HUES6 (cell line): ENCODE data around the gene HDAC3.

Experiments used
- H3K27ac ChIP-seq: 2 replicates; pipeline ENCODE4 v1.7.0; 2013; ENCODE audit warnings: low read depth, mild to moderate bottlenecking, low read length, inconsistent platforms
- H3K27me3 ChIP-seq: 2 replicates; pipeline ENCODE4 v1.6.1; 2013; ENCODE audit warnings: low read length; ENCODE audit not compliant: control insufficient read depth, insufficient read depth
- H3K36me3 ChIP-seq: 2 replicates; pipeline ENCODE4 v1.6.1; 2013; ENCODE audit warnings: low read length; ENCODE audit not compliant: control insufficient read depth, insufficient read depth
- H3K4me1 ChIP-seq: 2 replicates; pipeline ENCODE4 v1.6.1; 2013; ENCODE audit warnings: low read length; ENCODE audit not compliant: control insufficient read depth, insufficient read depth
- H3K4me3 ChIP-seq: 2 replicates; pipeline ENCODE4 v1.5.1; 2013; ENCODE audit warnings: low read depth, low read length
- H3K9ac ChIP-seq: one replicate; pipeline ENCODE4 v1.6.1; 2013; ENCODE audit warnings: mild to moderate bottlenecking, low read length
- H3K9me3 ChIP-seq: 2 replicates; pipeline ENCODE4 v1.6.1; 2013; ENCODE audit warnings: low read depth, low read length; ENCODE audit not compliant: control insufficient read depth, insufficient read depth

The HDAC3 gene

DNA sequence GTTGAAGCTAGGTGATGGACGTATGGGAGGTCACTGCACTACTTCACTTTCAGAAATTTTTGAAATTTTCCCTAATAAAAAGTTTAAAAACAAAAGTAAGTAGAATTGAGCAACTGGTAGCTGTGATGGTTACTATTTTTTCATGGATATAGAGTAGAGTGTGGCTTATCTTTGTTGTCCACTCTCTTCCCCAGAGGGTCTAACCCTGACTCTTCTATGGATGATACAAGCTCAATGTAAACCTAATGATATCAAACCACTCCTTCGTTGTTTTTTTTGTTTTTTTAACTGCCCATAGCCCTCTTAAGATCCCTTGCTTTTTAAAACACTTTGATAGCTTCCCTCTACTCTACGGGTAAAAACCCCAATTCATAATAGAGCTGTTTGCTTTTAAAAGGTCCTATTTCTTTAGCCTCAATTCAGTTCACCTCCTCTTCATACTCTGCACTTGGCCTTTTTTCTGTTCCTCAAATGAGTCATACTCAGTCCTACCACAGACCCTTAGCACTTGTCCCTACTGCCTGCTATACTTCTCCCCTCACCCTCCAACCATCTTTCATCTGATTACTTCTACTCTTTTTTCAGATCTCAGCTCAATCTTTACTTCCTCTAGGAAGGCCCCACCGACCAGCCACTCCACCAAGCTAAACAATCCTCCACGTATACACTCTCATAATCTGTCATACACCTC lies 2.6 kb downstream of the HDAC3 start:
- no peak overlapping the region for H3K27ac ChIP-seq
- H3K27me3 ChIP-seq, result peaks cover 10% of the 10 kb centered on the region; the same call in 1 of the 2 replicates
- H3K4me1 ChIP-seq, result peaks cover 13% of the 10 kb centered on the region
- no peaks in the 10 kb centered on the region for H3K9me3 ChIP-seq
- no peak overlapping the region for H3K9ac ChIP-seq
- H3K4me3 ChIP-seq, result no peak overlapping the region
- peaks cover 23% of the 10 kb centered on the region for H3K36me3 ChIP-seq

DNA sequence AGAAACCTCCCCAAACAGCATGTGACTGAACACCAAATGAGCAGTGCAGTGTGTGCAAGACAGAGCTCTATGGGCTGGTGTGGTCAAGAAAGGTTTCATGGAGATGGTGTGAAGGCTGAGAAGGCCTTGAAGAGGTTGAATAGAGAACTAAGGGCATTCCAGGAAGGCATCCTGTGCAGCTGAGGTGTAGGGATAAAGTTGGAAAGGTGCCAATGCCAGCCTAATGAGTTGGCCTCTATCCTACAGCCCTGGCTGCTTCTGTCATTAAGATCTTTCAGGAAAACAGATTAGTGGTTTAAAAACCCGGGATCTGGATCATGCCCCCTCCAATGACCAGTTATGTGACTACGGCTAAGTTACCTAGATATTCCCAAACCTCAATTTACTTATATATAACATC lies 4.0 kb downstream of the HDAC3 start:
- Histone ChIP-seq H3K36me3 (peaks cover 37% of the 10 kb centered on the region), H3K4me3 (no peak overlapping the region), H3K27me3 (peaks cover 6% of the 10 kb centered on the region; the same call in 1 of the 2 replicates)

DNA sequence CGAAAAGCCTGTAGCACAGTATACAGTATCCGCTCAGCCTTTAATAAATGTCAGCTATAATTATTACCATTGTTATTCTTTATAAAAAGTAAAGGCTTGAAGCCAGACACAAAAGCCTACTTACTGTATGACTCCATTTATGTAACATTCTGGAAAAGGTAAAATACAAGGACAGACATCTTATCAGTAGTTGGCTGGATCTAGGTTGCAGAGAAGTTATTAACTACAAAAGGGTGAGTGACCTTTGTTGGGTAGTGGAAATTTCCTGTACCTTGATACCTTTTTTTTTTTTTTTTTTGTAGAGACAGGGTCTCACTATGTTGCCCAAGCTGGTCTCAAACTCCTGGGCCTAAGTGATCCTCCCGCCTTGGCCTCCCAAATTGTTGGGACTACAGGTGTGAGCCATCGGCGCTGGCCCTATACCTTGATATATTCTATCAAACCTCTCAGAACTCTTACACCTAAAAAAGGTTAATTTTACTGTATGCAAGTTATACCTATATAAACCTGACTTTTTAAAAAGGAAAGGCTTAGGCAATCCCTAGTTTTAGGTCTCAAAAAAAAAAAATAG lies 6.0 kb downstream of the HDAC3 start:
- no peaks in the 10 kb centered on the region for H3K9me3 ChIP-seq
- no peak overlapping the region for H3K9ac ChIP-seq
- H3K27ac ChIP-seq, result no peak overlapping the region
- peaks cover 3% of the 10 kb centered on the region; the same call in 1 of the 2 replicates for H3K4me1 ChIP-seq
- peaks cover 54% of the 10 kb centered on the region for H3K36me3 ChIP-seq
- H3K27me3 ChIP-seq, result no peaks in the 10 kb centered on the region
- H3K4me3 ChIP-seq, result no peak overlapping the region

More for the DNA sequence above, 4.0 kb downstream of the HDAC3 start:
- H3K4me1 ChIP-seq, result peaks cover 8% of the 10 kb centered on the region
- no peak overlapping the region for H3K9ac ChIP-seq
- H3K9me3 ChIP-seq, result no peaks in the 10 kb centered on the region
- H3K27ac ChIP-seq, result no peak overlapping the region

DNA sequence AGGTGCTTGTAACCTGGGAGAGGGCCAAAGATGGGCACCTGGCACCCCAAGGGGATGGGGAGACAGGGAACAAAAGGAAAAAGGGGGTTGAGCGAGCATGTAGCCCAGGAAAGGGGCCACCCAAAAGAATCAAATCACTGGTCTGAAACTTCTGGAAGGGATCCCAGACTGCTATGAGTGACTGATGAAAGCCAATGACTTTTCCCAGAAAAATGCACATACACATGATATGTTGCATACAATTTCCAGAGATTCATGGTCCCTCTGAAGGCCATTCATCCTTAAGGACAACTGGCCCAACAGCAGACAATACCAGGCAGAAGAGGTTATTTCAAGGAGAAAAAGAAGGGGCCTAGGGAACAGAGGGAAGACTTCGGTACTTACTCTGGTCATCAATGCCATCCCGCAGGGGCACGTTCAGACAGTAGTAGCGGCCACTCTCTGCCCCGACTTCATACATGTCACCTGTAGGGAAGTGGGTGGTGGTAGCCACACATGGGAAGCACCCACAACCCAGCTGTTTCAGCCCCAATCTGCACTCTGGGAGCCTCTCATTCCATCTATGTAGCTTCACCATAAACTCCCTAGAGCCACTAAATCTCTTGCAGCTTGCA lies 8.4 kb downstream of the HDAC3 start:
- Histone ChIP-seq H3K27ac (no peak overlapping the region), H3K9me3 (no peaks in the 10 kb centered on the region), H3K4me1 (peaks cover 5% of the 10 kb centered on the region), H3K36me3 (peaks cover 67% of the 10 kb centered on the region), H3K4me3 (no peak overlapping the region), H3K27me3 (no peaks in the 10 kb centered on the region), H3K9ac (no peak overlapping the region)

DNA sequence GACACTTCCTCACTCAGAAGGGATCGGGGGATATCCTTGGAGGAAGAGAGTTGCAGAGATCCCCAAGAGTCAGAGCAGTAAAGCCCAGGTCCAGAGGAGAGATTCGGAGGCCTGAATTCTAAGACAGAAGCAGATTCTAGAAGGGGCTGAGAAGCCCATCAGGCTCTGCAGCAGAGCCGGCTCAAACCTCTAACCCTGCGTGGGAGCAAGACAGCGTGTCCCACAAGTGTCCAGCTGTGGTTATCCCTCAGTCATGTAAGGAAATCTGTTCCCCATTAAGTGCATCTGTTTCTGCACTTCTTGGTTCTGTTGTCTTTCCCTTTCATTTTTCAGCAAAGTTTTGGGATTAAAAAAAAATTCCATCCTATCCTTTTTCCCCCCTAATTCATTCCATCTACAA lies 13.0 kb downstream of the HDAC3 start:
- Histone ChIP-seq H3K4me1 (peaks cover 14% of the 10 kb centered on the region), H3K9me3 (no peaks in the 10 kb centered on the region), H3K9ac (peak overlapping the region; percentile 38), H3K27me3 (no peaks in the 10 kb centered on the region), H3K4me3 (0 out of 2 replicates have a peak overlapping the region, but pooled peaks have one; percentile 15), H3K36me3 (peaks cover 79% of the 10 kb centered on the region), H3K27ac (peak overlapping the region; percentile 76)

DNA sequence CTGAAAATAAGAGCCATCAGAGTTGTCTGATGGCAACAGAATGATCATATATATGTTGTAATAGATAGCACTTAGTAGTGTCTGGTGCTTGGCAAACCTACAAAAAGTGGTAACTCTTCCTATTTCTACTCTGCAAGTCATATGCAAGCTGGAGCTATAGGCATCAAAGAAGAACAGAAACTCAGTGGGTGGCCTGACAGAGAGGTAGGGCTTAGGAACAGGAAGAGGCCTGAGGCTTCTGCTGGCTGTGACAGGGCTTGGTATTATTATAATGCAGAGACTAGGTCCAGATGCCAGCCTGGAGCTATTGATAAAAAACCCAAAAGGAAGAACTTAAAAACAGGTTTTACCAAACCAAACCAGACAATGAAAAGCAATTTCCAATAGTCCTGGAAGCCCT lies 13.5 kb downstream of the HDAC3 start:
- Histone ChIP-seq H3K27me3 (no peaks in the 10 kb centered on the region), H3K9ac (peak overlapping the region; percentile 38), H3K4me1 (peaks cover 14% of the 10 kb centered on the region), H3K36me3 (peaks cover 74% of the 10 kb centered on the region), H3K4me3 (0 out of 2 replicates have a peak overlapping the region, but pooled peaks have one; percentile 15), H3K27ac (peak overlapping the region; percentile 76), H3K9me3 (no peaks in the 10 kb centered on the region)

DNA sequence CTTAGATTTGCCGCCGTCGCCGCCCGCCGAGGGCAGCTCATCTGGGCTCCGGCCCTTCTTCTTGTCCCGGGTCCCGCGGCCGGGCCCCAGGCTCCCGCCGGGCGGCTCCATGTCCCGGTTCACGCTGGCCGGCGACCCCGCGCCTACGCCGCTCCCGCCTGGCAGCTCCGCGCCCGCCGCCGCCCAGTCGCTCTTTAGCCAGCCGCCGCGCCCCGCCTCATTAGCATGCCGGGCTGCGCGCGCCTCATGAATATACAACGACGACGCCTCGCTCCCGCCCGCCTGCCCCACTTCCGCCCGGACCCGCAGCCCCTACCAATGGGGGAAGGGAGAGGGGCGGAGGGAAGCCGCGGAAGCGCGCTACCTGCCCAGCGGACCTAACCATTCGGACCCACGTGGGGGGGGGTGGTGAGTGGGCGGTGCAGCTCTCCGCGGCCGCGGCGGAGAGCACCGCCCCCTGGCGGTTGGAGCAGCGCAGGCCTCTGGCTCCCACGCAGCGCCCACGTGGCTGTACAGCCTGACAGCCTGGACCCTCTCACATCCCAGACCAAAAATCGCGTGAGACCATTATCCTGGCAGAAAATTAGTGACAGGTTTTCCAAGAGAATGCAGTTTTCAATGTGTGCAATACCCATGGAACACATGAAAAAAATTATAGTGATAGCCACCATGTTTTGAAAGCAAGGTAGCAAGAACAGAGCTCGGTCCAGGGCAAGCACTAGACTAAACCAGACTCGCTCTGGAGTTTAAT lies 17.7 kb downstream of the HDAC3 start, which contains the start of gene DIAPH1:
Gene DIAPH1 (minus strand): TSS at position 197 of the 751 bp plus-strand sequence. CDS start 86 bp downstream, at position 111.
- Histone ChIP-seq H3K36me3 (peaks cover 40% of the 10 kb centered on the region), H3K27me3 (no peaks in the 10 kb centered on the region), H3K27ac (peak within 1 kb of the TSS; percentile 93), H3K4me1 (peaks cover 37% of the 10 kb centered on the region), H3K9me3 (no peaks in the 10 kb centered on the region), H3K9ac (peak within 1 kb of the TSS; percentile 88), H3K4me3 (peak within 1 kb of the TSS; percentile 79)

DNA sequence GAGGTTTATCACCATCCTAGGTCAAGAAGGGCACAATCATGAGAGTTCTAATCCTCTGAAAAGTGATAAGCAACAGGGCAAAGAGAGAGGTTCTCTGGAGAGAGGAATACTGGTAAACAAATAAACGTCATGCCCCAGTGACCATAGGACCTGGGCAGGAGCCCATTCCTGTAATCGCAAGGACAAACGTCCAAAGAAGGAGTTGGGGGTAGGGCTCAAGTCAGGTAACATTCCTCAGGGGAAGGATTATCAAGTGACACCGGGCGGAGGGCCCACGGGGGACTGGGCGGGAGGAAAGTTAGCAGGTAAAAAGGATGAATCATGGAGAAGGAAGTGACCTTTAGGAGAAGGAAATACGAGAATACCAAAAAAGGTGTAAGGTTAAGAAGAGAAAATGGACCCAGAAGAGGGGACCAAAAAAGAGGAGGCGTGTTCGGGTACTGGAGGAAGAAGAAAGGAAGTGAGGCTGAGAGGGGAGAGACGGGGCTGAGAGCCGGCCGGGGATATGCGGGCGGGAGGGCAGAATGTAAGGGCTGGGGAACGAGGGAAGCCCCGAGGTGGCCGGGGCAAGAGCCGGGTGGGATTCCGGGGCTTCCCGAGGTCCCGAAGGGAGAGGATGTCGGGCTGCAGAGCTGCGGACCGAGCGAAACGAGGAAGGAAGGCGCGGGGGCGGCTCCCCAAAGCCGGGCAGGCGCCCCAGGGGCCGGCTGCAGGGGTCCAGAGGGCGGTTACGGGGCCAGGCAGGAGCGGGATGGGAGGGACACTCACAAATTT lies 18.4 kb downstream of the HDAC3 start:
- Histone ChIP-seq H3K4me1 (peaks cover 38% of the 10 kb centered on the region), H3K27ac (peak overlapping the region; percentile 93), H3K27me3 (no peaks in the 10 kb centered on the region), H3K9me3 (no peaks in the 10 kb centered on the region), H3K4me3 (peak overlapping the region; percentile 79), H3K9ac (peak overlapping the region; percentile 88), H3K36me3 (peaks cover 33% of the 10 kb centered on the region)

DNA sequence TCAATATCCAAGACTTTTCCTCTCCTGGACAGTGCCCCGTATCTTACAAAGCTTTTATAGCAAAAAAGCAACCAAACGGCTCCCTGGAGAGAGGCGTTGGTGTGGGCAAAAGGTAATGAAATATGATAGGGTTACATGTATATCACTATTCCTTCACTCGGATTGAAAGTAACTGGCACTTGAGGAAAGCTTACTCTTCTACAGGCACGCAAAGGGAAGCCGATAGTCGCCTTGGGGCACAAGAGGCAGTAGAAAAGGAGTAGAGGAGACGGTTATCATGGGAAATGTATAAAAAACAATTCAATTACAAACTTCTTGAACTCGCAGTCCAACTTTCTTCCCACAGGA lies 19.0 kb downstream of the HDAC3 start:
- H3K4me1 ChIP-seq, result peaks cover 38% of the 10 kb centered on the region
- peak overlapping the region; percentile 93; the same call in 1 of the 2 replicates for H3K27ac ChIP-seq

DNA sequence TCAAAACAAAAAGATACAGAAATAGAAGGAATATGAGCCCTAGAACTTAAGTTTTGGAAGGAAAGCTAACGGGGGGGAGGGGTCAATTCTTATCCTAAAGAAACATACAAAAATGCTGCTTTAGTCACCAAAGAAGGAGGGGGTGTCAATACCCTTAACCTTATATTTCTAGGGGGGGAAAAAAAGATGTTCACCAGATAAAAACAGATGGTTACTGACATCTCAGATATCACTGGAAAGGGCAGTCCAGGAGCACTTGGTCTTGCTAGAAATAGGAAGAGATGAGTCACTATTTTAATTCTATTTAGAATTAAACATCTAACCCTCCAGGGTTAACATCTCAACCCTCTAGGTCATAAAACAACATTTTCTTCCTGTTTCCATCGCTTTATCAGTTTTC lies 19.5 kb downstream of the HDAC3 start:
- Histone ChIP-seq H3K9me3 (no peaks in the 10 kb centered on the region), H3K27me3 (no peaks in the 10 kb centered on the region), H3K36me3 (peaks cover 25% of the 10 kb centered on the region), H3K4me1 (peaks cover 38% of the 10 kb centered on the region), H3K27ac (no peak overlapping the region), H3K9ac (no peak overlapping the region), H3K4me3 (peak overlapping the region; percentile 79)

More for the DNA sequence above, 19.0 kb downstream of the HDAC3 start:
- Histone ChIP-seq H3K9ac (peak overlapping the region; percentile 88), H3K4me3 (peak overlapping the region; percentile 79), H3K36me3 (peaks cover 29% of the 10 kb centered on the region), H3K27me3 (no peaks in the 10 kb centered on the region), H3K9me3 (no peaks in the 10 kb centered on the region)
